Retinal pigment epithelial cell (primary cell): ENCODE data around the gene STAG2.

Experiments
- DNase-seq: peaks from one replicate; pipeline ENCODE4 v3.0.0-alpha.2; 2010; ENCODE audit warnings: low read depth
- H3K4me3 ChIP-seq: 2 replicates; pipeline ENCODE4 v1.5.1; 2011; ENCODE audit warnings: mild to moderate bottlenecking, low read length, control low read depth, moderate library complexity
- CTCF ChIP-seq: conservative IDR thresholded peaks from 2 replicates; pipeline ENCODE4 v1.5.1; 2011; ENCODE audit warnings: low read depth, low read length, control low read depth, inconsistent platforms

STAG2 gene

GRCh38 chrX:124010157-124010556 lies 48.7 kb downstream of the STAG2 start:
- no peak for TF ChIP-seq CTCF
- no peak for DNase-seq
- H3K4me3 ChIP-seq: no peak overlapping the region

GRCh38 chrX:124010566-124010965 lies 49.1 kb downstream of the STAG2 start:
- no peak overlapping the region for H3K4me3 ChIP-seq
- no peak for DNase-seq
- no peak for TF ChIP-seq CTCF

- no peak for TF ChIP-seq CTCF
- no peak for DNase-seq
- H3K4me3 ChIP-seq: no peak overlapping the region
Observed at GRCh38 chrX:124015721-124016120, 54.2 kb downstream of the STAG2 start.

GRCh38 chrX:124016825-124017224 lies 55.3 kb downstream of the STAG2 start:
- no peak overlapping the region for H3K4me3 ChIP-seq
- DNase-seq: no peak
- no peak for TF ChIP-seq CTCF

- TF ChIP-seq CTCF: peak; percentile 15
- no peak for DNase-seq
- H3K4me3 ChIP-seq: no peak overlapping the region
Observed at GRCh38 chrX:124018023-124018422, 56.5 kb downstream of the STAG2 start.

- no peak for TF ChIP-seq CTCF
- no peak overlapping the region for H3K4me3 ChIP-seq
- peak; percentile 4 for DNase-seq
Observed at GRCh38 chrX:124023838-124024238, 62.3 kb downstream of the STAG2 start.

- no peak for TF ChIP-seq CTCF
- DNase-seq: no peak
- H3K4me3 ChIP-seq: no peak overlapping the region
Observed at GRCh38 chrX:124026529-124026928, 65.0 kb downstream of the STAG2 start.
